ENCODE results near the gene CLTRN.

DNA sequence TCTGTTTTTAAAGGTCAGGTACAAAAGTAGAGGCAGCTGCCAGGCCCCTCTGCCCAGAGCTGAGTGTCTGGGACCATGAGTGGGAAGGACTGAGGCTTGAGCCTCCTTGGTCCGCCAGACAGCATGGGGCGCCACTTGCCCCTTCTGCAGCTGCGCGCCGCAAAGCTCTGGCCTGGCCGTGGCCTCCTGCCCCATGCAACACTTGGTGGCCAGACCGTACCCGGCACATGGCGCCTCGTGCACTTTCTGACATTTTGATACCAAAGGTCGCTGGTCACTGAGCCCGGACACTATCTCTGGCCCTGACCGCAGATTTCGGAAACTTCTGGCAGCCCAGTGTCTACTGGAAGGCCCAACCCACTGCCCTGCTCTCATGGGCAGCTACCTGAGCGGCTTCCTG, 18.6 kb downstream of the CLTRN start:
- TF ChIP-seq, protein P1, sequence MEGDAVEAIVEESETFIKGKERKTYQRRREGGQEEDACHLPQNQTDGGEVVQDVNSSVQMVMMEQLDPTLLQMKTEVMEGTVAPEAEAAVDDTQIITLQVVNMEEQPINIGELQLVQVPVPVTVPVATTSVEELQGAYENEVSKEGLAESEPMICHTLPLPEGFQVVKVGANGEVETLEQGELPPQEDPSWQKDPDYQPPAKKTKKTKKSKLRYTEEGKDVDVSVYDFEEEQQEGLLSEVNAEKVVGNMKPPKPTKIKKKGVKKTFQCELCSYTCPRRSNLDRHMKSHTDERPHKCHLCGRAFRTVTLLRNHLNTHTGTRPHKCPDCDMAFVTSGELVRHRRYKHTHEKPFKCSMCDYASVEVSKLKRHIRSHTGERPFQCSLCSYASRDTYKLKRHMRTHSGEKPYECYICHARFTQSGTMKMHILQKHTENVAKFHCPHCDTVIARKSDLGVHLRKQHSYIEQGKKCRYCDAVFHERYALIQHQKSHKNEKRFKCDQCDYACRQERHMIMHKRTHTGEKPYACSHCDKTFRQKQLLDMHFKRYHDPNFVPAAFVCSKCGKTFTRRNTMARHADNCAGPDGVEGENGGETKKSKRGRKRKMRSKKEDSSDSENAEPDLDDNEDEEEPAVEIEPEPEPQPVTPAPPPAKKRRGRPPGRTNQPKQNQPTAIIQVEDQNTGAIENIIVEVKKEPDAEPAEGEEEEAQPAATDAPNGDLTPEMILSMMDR (IDR thresholded peaks at IDR 0.05 in 8 of 11, conservative IDR thresholded peaks at IDR 0.05 in 3 of 11): no peak
- no peak for TF ChIP-seq POLR2AphosphoS5 (IDR thresholded peaks at IDR 0.05)
- TF ChIP-seq POLR2A (IDR thresholded peaks at IDR 0.05): no peak

All from spleen (tissue), 7 donors.